ENCODE measurements around the gene STAT3. TPM values are rescaled to one million over a fixed set of nuclear protein-coding genes. Genes with fewer than 3 reads are reported as not detected.

Gene STAT3
- total RNA-seq, 1 experiment from 2014 or later: 61.0 TPM

GRCh38 chr17:42291129-42291528, 97.1 kb downstream of the STAT3 start:
- Histone ChIP-seq H3K9me2 (ENCODE audit: insufficient read depth) (no peaks in the 10 kb centered on the region), H4K20me1 (ENCODE audit: insufficient read depth) (no peaks in the 10 kb centered on the region), H3K27ac (ENCODE audit: low read depth, low read length) (no peak overlapping the region), H2AFZ (ENCODE audit: low read depth, low read length, poor library complexity, severe bottlenecking) (no peak overlapping the region), H3K27me3 (ENCODE audit: insufficient read depth, low read length) (no peaks in the 10 kb centered on the region), H3K9ac (ENCODE audit: low read length) (no peak overlapping the region), H3K4me3 (replicated peaks in 1 of 2; ENCODE audit: low read depth in 1 of 2, low read length in 2 of 2) (no peak overlapping the region), H3K4me1 (ENCODE audit: control insufficient read depth in 1 of 2, insufficient read depth in 2 of 2, low read length in 2 of 2) (no peaks in the 10 kb centered on the region), H3K4me2 (ENCODE audit: low read length) (no peak overlapping the region), H3K79me2 (ENCODE audit: insufficient read depth, low read length) (no peaks in the 10 kb centered on the region), H3K36me3 (ENCODE audit: control insufficient read depth in 1 of 2, insufficient read depth in 2 of 2, low read length in 2 of 2) (no peaks in the 10 kb centered on the region), H3K9me3 (ENCODE audit: control insufficient read depth in 1 of 2, insufficient read depth in 1 of 2, low read depth in 1 of 2, low read length in 2 of 2) (no peaks in the 10 kb centered on the region)
- ATAC-seq (no peak), DNase-seq (ENCODE audit: low read depth, low spot score) (no peak)
- POLR2A ChIA-PET: interaction anchor here (1.1 to 1.2 kb wide), 2 partner anchors 97 to 155 kb away, joined by 3 read pairs; partner anchors contain the start of gene STAT3
- no peak for TF ChIP-seq POLR2AphosphoS5 (IDR thresholded peaks at IDR 0.05; ENCODE audit: low read depth, low read length)
- TF ChIP-seq ZBTB33 (IDR thresholded peaks at IDR 0.05; ENCODE audit: extremely low read depth, insufficient replicate concordance, low read length): no peak
- TF ChIP-seq ZNF274 (IDR thresholded peaks at IDR 0.05; ENCODE audit: low read depth, low read length): no peak
- no peak for TF ChIP-seq JUND (IDR thresholded peaks at IDR 0.05)
- TF ChIP-seq EZH2 (IDR thresholded peaks at IDR 0.05): no peak
- no peak for TF ChIP-seq CBX3 (IDR thresholded peaks at IDR 0.05; ENCODE audit: low read depth)
- TF ChIP-seq SP1 (IDR thresholded peaks at IDR 0.05; ENCODE audit: low read depth): no peak
- no peak for TF ChIP-seq YY1 (IDR thresholded peaks at IDR 0.05; ENCODE audit: extremely low read depth, insufficient replicate concordance, low read depth, low read length)
- no peak for TF ChIP-seq REST (IDR thresholded peaks at IDR 0.05; ENCODE audit: low read depth)
- TF ChIP-seq FOSL1 (IDR thresholded peaks at IDR 0.05; ENCODE audit: low read depth): no peak
- TF ChIP-seq EGR1 (IDR thresholded peaks at IDR 0.05; ENCODE audit: low read depth): no peak
- TF ChIP-seq RAD21 (IDR thresholded peaks at IDR 0.05; ENCODE audit: low read depth): no peak
- no peak for TF ChIP-seq TCF7L2 (IDR thresholded peaks at IDR 0.05; ENCODE audit: borderline replicate concordance, extremely low read depth, insufficient read depth, insufficient read length)
- TF ChIP-seq SRF (IDR thresholded peaks at IDR 0.05; ENCODE audit: low read depth): no peak
- TF ChIP-seq ELF1 (IDR thresholded peaks at IDR 0.05; ENCODE audit: borderline replicate concordance, low read depth): no peak
- intact Hi-C loops (cut with micrococcal nuclease): no loop called here
- RAD21 ChIA-PET (ENCODE audit: low non-redundant PET in 1 of 2, low total read pairs in 2 of 2, uncharacterized antibody in 2 of 2, unreplicated experiment in 2 of 2): no interaction called here
- BruUV-seq (replicated peaks): no TSS peak
- CTCF ChIA-PET: no interaction called here
